Prostate gland (tissue), 2 donors: ENCODE measurements around the gene ZIC3. TPM values are rescaled to one million over a fixed set of nuclear protein-coding genes. Genes with fewer than 3 reads are reported as not detected.

Experiments
- DNase-seq: peaks from one replicate; pipeline ENCODE4 v3.0.0-alpha.2; 2019; ENCODE audit warnings: low spot score
- H3K27ac ChIP-seq, 2 donors: fragments of 200-600 bp; sonication (generic); 2 replicates each; pipeline ENCODE4 v1.5.1; 2017 to 2019
- H3K27me3 ChIP-seq: fragments of 200-600 bp; sonication (generic); replicated peaks from 2 replicates; pipeline ENCODE4 v1.5.1; 2019; ENCODE audit not compliant: insufficient read depth
- H3K36me3 ChIP-seq, 2 donors: fragments of 200-600 bp; sonication (generic); 1 replicate in 1 of 2; 2 replicates in 1 of 2; pipeline versions ENCODE4 v1.5.1 to v1.8.1; 2017 to 2019
- H3K4me1 ChIP-seq: fragments of 200-600 bp; sonication (generic); replicated peaks from 2 replicates; pipeline ENCODE4 v1.5.1; 2019
- H3K4me3 ChIP-seq, 2 donors: fragments of 200-600 bp; sonication (generic); 2 replicates each; pipeline ENCODE4 v1.5.1; 2017 to 2019
- H3K9me3 ChIP-seq: fragments of 200-600 bp; sonication (generic); 2 replicates; pipeline ENCODE4 v1.5.1; 2017
- CTCF ChIP-seq, 4 experiments: fragments of 200-600 bp in 2 of 4; fragments of 450-650 bp in 2 of 4; sonication (generic) in 2 of 4; IDR thresholded peaks; 1 replicate in 3 of 4; 2 replicates in 1 of 4; pipeline ENCODE4 v1.5.1; 2016 to 2019; ENCODE audit warnings: antibody characterized with exemption in 4 of 4, mild to moderate bottlenecking in 2 of 4, moderate library complexity in 2 of 4
- POLR2A ChIP-seq: fragments of 450-650 bp; IDR thresholded peaks from one replicate; pipeline ENCODE4 v1.6.1; 2016; ENCODE audit warnings: antibody characterized with exemption, mild to moderate bottlenecking
- POLR2AphosphoS5 ChIP-seq: sonication (generic); formaldehyde crosslinking; IDR thresholded peaks from one replicate; pipeline ENCODE4 v1.6.1; 2017; ENCODE audit warnings: antibody characterized with exemption
- WGBS: methylation state at CpG from one replicate; pipeline ENCODE4 v1.1.5; 2018; 5-methylcytosine and 5-hydroxymethylcytosine counted together
- intact Hi-C: fragments of 100-400 bp; cut with DNase I; formaldehyde crosslinking; loops from one replicate; pipeline ENCODE4 v1.14.2; 2022
- total RNA-seq, 2 donors: library from RNA; depleted of rRNA; stranded (reverse); fragments of >200 nt; gene quantifications; one replicate each; pipeline ENCODE4 v1.1.0, GENCODE V29; 2016

ZIC3 gene
- total RNA-seq, 2 donors from 2014 or later = not detected

- no peaks in the 10 kb centered on the region for H3K9me3 ChIP-seq
- 6% methylated on average over 31 of the region's 53 CpGs for WGBS
- no peaks in the 10 kb centered on the region for H3K4me1 ChIP-seq
- no peak for TF ChIP-seq POLR2AphosphoS5
- no peak for TF ChIP-seq CTCF (IDR thresholded peaks at IDR 0.05)
- TF ChIP-seq POLR2A = no peak
- no peak overlapping the region for H3K27ac ChIP-seq
- H3K4me3 ChIP-seq = no peak overlapping the region
- no peaks in the 10 kb centered on the region for H3K36me3 ChIP-seq
- peaks cover 2% of the 10 kb centered on the region for H3K27me3 ChIP-seq
- DNase-seq = no peak
- intact Hi-C loops = no loop called here
These were observed 3.0 kb downstream of the ZIC3 start for GRCh38 chrX:137568741-137569469.

- Histone ChIP-seq H3K9me3 (no peaks in the 10 kb centered on the region), H3K27ac (no peak overlapping the region), H3K36me3 (no peaks in the 10 kb centered on the region), H3K27me3 (peaks cover 2% of the 10 kb centered on the region), H3K4me3 (no peak overlapping the region), H3K4me1 (no peaks in the 10 kb centered on the region)
- DNase-seq = no peak
- intact Hi-C loops = no loop called here
- WGBS = 5% methylated on average over 16 of the region's 16 CpGs
- TF ChIP-seq POLR2A (no peak), CTCF (IDR thresholded peaks at IDR 0.05) (no peak), POLR2AphosphoS5 (no peak)
These were observed 3.6 kb downstream of the ZIC3 start for GRCh38 chrX:137569470-137569891.

DNA sequence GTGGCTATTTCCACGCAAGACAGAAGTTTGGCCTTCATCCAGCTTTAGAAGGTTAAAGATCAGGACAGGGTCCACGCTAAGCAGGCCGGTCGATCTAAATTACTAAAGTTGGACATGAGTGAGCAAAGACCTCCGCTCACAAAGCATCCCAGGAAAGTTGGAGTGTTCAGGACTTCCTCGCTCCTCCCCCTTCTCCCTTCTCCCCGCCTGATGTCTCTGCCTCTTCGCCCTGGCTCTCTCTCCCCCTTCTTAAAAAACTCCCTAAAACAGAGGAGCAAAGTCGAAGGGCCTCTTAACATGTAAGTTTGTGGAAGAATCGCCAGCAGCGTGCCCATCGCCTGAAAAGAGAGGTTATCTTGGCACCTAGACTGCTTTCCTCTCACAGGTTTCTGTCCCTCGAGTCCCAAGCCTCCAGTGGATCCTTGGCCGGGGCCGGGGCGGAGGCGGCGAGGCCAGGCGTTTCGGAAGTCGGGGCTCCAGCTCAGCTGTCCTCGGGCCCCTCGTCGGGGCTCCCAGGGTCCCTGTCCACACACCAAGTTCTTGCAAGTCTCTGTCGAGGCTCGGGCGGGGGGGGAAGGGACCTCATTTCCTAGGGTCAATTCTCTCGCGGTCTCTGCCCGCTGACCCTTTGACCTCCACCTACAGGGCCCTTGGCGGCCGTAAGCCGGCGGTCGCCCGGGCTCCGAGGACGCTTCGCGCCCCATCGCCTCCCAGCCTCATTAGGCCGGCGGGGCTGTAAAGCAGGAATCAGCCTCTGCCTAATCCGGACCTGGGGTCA, 7.6 kb downstream of the ZIC3 start:
- 39% methylated on average over 13 of the region's 44 CpGs for WGBS
- Histone ChIP-seq H3K36me3 (no peaks in the 10 kb centered on the region), H3K4me3 (no peak overlapping the region), H3K9me3 (no peaks in the 10 kb centered on the region), H3K4me1 (no peaks in the 10 kb centered on the region), H3K27me3 (peaks cover 2% of the 10 kb centered on the region), H3K27ac (no peak overlapping the region)
- DNase-seq = no peak
- intact Hi-C loops = no loop called here
- TF ChIP-seq POLR2A (no peak), CTCF (IDR thresholded peaks at IDR 0.05) (no peak), POLR2AphosphoS5 (no peak)

- Histone ChIP-seq H3K9me3 (no peaks in the 10 kb centered on the region), H3K36me3 (no peaks in the 10 kb centered on the region), H3K27me3 (peaks cover 2% of the 10 kb centered on the region), H3K4me1 (no peaks in the 10 kb centered on the region), H3K27ac (no peak overlapping the region), H3K4me3 (no peak overlapping the region)
- TF ChIP-seq CTCF (IDR thresholded peaks at IDR 0.05) (no peak), POLR2A (no peak), POLR2AphosphoS5 (no peak)
- no peak for DNase-seq
- intact Hi-C loops = no loop called here
- WGBS = 0% methylated on average over 12 of the region's 67 CpGs
These were observed 8.3 kb downstream of the ZIC3 start for GRCh38 chrX:137574102-137574783.
